ENCODE measurements around the gene MRPL58. TPM values are rescaled to one million over a fixed set of nuclear protein-coding genes. Genes with fewer than 3 reads are reported as not detected.

Gene MRPL58
- total RNA-seq, 1 experiment from 2014 or later, result 195 TPM

DNA sequence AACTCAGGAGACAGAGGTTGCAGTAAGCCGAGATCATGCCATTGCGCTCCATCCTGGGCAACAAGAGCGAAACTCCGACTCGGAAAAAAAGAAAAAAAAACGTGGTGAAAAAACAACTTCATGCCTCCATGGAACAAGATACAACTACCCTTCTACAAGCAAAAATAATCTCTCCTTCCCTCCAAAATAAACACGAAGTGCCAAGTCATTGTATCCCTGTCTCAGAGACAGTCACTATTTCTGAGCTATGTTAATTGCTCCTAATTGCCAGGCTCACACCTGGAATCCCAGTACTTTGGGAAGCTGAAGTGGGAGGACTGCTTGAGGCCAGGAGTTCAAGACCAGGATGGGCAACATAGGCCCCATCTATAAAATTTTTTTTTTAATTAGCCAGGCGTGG is 56.3 kb downstream of the MRPL58 start:
- H3K79me2 ChIP-seq (ENCODE audit: low read length), result no peaks in the 10 kb centered on the region
- H3K27me3 ChIP-seq (ENCODE audit: low read length), result no peaks in the 10 kb centered on the region
- TF ChIP-seq EZH2 (IDR thresholded peaks at IDR 0.05; ENCODE audit: low read length, unreplicated experiment) (no peak), EZH2phosphoT487 (IDR thresholded peaks at IDR 0.05; ENCODE audit: borderline replicate concordance, low read length) (no peak)
- TF ChIP-seq, protein P1, sequence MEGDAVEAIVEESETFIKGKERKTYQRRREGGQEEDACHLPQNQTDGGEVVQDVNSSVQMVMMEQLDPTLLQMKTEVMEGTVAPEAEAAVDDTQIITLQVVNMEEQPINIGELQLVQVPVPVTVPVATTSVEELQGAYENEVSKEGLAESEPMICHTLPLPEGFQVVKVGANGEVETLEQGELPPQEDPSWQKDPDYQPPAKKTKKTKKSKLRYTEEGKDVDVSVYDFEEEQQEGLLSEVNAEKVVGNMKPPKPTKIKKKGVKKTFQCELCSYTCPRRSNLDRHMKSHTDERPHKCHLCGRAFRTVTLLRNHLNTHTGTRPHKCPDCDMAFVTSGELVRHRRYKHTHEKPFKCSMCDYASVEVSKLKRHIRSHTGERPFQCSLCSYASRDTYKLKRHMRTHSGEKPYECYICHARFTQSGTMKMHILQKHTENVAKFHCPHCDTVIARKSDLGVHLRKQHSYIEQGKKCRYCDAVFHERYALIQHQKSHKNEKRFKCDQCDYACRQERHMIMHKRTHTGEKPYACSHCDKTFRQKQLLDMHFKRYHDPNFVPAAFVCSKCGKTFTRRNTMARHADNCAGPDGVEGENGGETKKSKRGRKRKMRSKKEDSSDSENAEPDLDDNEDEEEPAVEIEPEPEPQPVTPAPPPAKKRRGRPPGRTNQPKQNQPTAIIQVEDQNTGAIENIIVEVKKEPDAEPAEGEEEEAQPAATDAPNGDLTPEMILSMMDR (conservative IDR thresholded peaks at IDR 0.05; ENCODE audit: low read depth, low read length), result no peak
- H3K9me2 ChIP-seq (replicated peaks; ENCODE audit: low read length), result no peaks in the 10 kb centered on the region
- ATAC-seq, result no peak
- BruUV-seq (replicated peaks), result no TSS peak
- H3K9ac ChIP-seq (ENCODE audit: low read length), result no peak overlapping the region
- no peak overlapping the region for H3K4me3 ChIP-seq (ENCODE audit: low read length)
- no peak for DNase-seq
- CTCF ChIA-PET, result interaction anchor here (0.7 to 3.0 kb wide), 5 partner anchors 35 to 136 kb away, joined by 5 to 23 read pairs (median 8); partner anchors contain the start of gene ARMC7
- no peaks in the 10 kb centered on the region for H4K20me1 ChIP-seq (ENCODE audit: low read length)
- no peaks in the 10 kb centered on the region for H3K4me1 ChIP-seq (ENCODE audit: insufficient read depth, low read length)
- peaks cover 10% of the 10 kb centered on the region; the same call in 1 of the 2 replicates for H3K36me3 ChIP-seq (ENCODE audit: low read depth, low read length)
- no peaks in the 10 kb centered on the region for H3K9me3 ChIP-seq (ENCODE audit: low read length)
- POLR2A ChIA-PET (ENCODE audit: unreplicated experiment), result interaction anchor here (1.0 kb wide), 1 partner anchor 20 kb away, joined by 30 read pairs; no protein-coding TSS in a partner anchor
- intact Hi-C loops (cut with micrococcal nuclease), result no loop called here
- no peak overlapping the region for H3K4me2 ChIP-seq (ENCODE audit: low read length)
- H3F3A ChIP-seq (ENCODE audit: low read length, unreplicated experiment), result no peaks in the 10 kb centered on the region
- H3K27ac ChIP-seq (ENCODE audit: low read length), result no peak overlapping the region
- H2AFZ ChIP-seq (ENCODE audit: low read length), result no peak overlapping the region

DNA sequence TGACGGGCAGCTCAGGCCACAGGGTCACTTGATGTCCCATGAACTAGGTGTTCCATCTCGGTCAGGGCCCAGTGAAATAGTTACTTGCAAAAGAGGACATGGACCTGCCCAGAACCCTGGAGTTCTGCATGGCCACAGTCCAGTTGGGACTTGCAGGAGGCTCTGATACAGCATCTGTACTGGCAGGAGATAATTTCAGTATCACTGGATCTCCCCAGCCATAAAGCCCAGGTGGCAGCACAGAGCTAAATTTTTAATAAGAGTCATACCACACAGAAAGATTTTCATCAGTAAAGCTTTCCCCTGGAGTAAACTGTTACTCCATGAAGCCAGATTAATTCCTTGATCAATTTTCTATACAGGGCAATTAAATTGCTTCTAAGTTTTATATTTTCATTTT is 57.3 kb downstream of the MRPL58 start:
- Histone ChIP-seq H3F3A (ENCODE audit: low read length, unreplicated experiment) (no peaks in the 10 kb centered on the region), H2AFZ (ENCODE audit: low read length) (no peak overlapping the region), H3K9me3 (ENCODE audit: low read length) (no peaks in the 10 kb centered on the region), H3K27ac (ENCODE audit: low read length) (no peak overlapping the region), H3K79me2 (ENCODE audit: low read length) (no peaks in the 10 kb centered on the region), H3K4me1 (ENCODE audit: insufficient read depth, low read length) (no peaks in the 10 kb centered on the region), H3K4me2 (ENCODE audit: low read length) (no peak overlapping the region), H3K36me3 (ENCODE audit: low read depth, low read length) (no peaks in the 10 kb centered on the region), H3K9me2 (replicated peaks; ENCODE audit: low read length) (no peaks in the 10 kb centered on the region), H3K27me3 (ENCODE audit: low read length) (no peaks in the 10 kb centered on the region), H3K9ac (ENCODE audit: low read length) (no peak overlapping the region), H3K4me3 (ENCODE audit: low read length) (no peak overlapping the region), H4K20me1 (ENCODE audit: low read length) (no peaks in the 10 kb centered on the region)
- intact Hi-C loops (cut with micrococcal nuclease), result loop anchor here (1.0 kb wide), 3 partner anchors 36 to 132 kb away; partner anchors contain the start of gene ARMC7
- POLR2A ChIA-PET (ENCODE audit: unreplicated experiment), result interaction anchor here (0.6 to 1.1 kb wide), 3 partner anchors 27 to 44 kb away, joined by 3 to 4 read pairs (median 3); no protein-coding TSS in a partner anchor
- CTCF ChIA-PET, result interaction anchor here (0.6 to 3.0 kb wide), 13 partner anchors 9 to 134 kb away, joined by 3 to 23 read pairs (median 5); partner anchors contain the start of genes ARMC7, HID1 and NT5C
- no TSS peak for BruUV-seq (replicated peaks)
- DNase-seq (peak; percentile 83), ATAC-seq (peak; percentile 91)
- TF ChIP-seq, protein P1 (conservative IDR thresholded peaks at IDR 0.05; ENCODE audit: low read depth, low read length), result peak; percentile 86
- TF ChIP-seq EZH2 (IDR thresholded peaks at IDR 0.05; ENCODE audit: low read length, unreplicated experiment), result no peak

Other genes starting within 250 kb of the MRPL58 start
- 47.2 and 55.4 TPM in 2 replicates for gene NAT9, start 236.3 kb upstream of the MRPL58 start, total RNA-seq (2014; rRNA removed)
- gene GRIN2C, start 152.8 kb upstream of the MRPL58 start, total RNA-seq (2014; rRNA removed), result 0.04 TPM in 1 of 2 replicates, not detected in the other
- gene FDXR, start 139.7 kb upstream of the MRPL58 start, total RNA-seq (2014; rRNA removed), result 28.1 and 44.5 TPM in 2 replicates
- not detected in 2 replicates for gene FADS6, start 119.0 kb upstream of the MRPL58 start, total RNA-seq (2014; rRNA removed)
- 0.04 TPM in 1 of 2 replicates, not detected in the other for gene USH1G, start 89.4 kb upstream of the MRPL58 start, total RNA-seq (2014; rRNA removed)
- not detected in 2 replicates for gene OTOP2, start 88.4 kb upstream of the MRPL58 start, total RNA-seq (2014; rRNA removed)
- not detected in 2 replicates for gene OTOP3, start 76.8 kb upstream of the MRPL58 start, total RNA-seq (2014; rRNA removed)
- gene HID1, start 39.9 kb upstream of the MRPL58 start, total RNA-seq (2014; rRNA removed), result 40.6 and 51.0 TPM in 2 replicates
- 35.8 and 50.9 TPM in 2 replicates for gene CDR2L, start 25.0 kb upstream of the MRPL58 start, total RNA-seq (2014; rRNA removed)
- gene ATP5PD, start 34.3 kb downstream of the MRPL58 start, total RNA-seq (2014; rRNA removed), result 361 and 374 TPM in 2 replicates
- 23.8 and 28.0 TPM in 2 replicates for gene KCTD2, start 34.6 kb downstream of the MRPL58 start, total RNA-seq (2014; rRNA removed)
- gene SLC16A5, start 75.3 kb downstream of the MRPL58 start, total RNA-seq (2014; rRNA removed), result 1.2 and 1.6 TPM in 2 replicates
- 17.0 and 17.3 TPM in 2 replicates for gene ARMC7, start 97.3 kb downstream of the MRPL58 start, total RNA-seq (2014; rRNA removed)
- 116 and 131 TPM in 2 replicates for gene NT5C, start 119.1 kb downstream of the MRPL58 start, total RNA-seq (2014; rRNA removed)
- 674 and 705 TPM in 2 replicates for gene JPT1, start 141.8 kb downstream of the MRPL58 start, total RNA-seq (2014; rRNA removed)
- gene SUMO2, start 170.3 kb downstream of the MRPL58 start, total RNA-seq (2014; rRNA removed), result 244 and 282 TPM in 2 replicates
- 91.5 and 95.6 TPM in 2 replicates for gene NUP85, start 193.0 kb downstream of the MRPL58 start, total RNA-seq (2014; rRNA removed)
- 38.8 and 40.1 TPM in 2 replicates for gene GGA3, start 248.9 kb downstream of the MRPL58 start, total RNA-seq (2014; rRNA removed)
- gene MRPS7, start 249.2 kb downstream of the MRPL58 start, total RNA-seq (2014; rRNA removed), result 112 and 144 TPM in 2 replicates

Data from PC-3 (cell line).